HG02884 (cell line): Measurements from ENCODE around the gene TCF7L1.
"Not testable (repeated sequence)": the region's sequence is repeated elsewhere in the genome, so short reads cannot be mapped to it uniquely, and the experiment has no call there.

Experiments used
- ATAC-seq: cut with Tn5 transposase; IDR thresholded peaks from one replicate; pipeline ENCODE4 v1.9.1; 2021; ENCODE audit warnings: mild to moderate bottlenecking, moderate library complexity; ENCODE audit not compliant: unreplicated experiment

The TCF7L1 gene, protein sequence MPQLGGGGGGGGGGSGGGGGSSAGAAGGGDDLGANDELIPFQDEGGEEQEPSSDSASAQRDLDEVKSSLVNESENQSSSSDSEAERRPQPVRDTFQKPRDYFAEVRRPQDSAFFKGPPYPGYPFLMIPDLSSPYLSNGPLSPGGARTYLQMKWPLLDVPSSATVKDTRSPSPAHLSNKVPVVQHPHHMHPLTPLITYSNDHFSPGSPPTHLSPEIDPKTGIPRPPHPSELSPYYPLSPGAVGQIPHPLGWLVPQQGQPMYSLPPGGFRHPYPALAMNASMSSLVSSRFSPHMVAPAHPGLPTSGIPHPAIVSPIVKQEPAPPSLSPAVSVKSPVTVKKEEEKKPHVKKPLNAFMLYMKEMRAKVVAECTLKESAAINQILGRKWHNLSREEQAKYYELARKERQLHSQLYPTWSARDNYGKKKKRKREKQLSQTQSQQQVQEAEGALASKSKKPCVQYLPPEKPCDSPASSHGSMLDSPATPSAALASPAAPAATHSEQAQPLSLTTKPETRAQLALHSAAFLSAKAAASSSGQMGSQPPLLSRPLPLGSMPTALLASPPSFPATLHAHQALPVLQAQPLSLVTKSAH

DNA sequence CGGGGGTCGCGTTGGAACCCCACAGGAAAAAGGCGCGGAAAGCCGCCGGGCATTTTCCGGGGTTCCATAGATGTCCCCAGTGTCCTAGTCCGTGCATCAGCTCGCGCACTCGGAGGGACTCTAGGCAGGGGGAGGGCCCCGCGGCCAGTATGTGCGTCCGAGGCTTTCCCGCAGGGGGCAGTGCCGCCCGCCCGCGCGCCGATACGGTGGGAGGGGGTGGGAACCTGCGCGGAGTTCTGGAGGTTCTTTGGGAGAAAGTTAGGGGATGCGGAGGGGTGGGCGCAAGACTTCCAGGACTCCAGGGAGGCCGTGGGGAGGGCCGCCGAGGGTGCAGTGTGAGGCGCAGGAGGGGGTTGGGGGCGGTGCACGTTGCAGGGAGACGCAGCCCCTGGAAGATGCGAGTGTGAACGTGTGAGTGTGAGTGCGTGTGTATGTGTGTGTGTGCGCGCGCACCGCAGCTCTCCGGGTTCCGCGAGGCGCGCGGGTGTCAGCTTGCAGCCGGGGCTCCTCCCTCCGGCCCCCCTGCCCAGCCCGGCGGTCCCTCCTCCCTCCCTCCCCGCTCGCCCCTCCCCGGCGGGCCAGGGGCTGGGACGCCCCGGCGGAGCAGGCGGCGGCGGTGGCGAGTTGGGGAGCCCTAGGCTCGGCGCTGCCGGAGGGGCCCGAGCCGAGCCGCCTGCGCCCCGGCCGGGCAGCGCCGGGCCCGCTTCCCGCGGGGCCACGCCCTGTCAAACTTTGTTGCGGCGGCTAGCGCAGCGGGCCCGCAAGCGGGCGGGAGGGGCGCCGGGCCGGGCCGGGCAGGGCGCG, at the start of gene TCF7L1:
Gene TCF7L1, plus strand, starts transcription at position 559 of the 804 bp plus-strand sequence. CDS start 293 bp downstream, outside the sequence.
- ATAC-seq, result no peak

DNA sequence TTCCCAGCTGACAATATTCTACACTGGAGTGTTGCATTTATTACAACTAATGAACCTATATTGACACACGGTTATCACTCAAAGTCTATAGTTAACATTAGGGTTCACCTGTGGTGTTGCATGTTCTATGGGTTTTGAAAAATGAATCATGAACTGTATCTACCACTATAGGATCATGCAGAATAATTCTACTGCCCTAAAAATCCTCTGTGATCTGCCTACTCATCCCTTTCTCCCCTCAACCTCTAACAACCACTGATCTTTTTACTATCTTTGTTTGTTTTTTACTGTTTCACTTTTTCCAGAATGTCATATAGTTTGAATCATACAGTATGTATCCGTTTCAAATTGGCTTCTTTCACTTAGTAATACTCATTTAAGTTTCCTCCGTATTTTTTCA, 47.6 kb upstream of the TCF7L1 start:
- no peak for ATAC-seq

DNA sequence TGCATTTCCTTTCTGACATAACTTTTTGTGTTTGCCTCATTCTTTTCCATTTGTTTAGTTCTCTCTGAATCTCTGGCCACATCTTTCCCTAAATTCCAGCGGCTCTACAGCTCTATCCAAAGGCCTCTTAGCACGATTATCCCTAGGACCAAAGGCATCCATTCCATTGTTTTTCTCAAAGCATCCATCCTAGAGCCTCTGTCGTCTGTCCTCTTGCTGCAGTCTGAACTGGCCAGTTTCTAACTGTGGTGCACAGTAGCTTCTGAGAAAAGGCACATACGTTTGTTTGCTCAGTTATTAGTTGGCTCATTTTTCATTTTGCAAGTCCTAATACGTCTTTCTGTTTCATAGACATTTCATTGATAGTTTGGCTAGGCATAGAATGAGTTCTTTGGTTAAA, 45.7 kb upstream of the TCF7L1 start:
- no peak for ATAC-seq

DNA sequence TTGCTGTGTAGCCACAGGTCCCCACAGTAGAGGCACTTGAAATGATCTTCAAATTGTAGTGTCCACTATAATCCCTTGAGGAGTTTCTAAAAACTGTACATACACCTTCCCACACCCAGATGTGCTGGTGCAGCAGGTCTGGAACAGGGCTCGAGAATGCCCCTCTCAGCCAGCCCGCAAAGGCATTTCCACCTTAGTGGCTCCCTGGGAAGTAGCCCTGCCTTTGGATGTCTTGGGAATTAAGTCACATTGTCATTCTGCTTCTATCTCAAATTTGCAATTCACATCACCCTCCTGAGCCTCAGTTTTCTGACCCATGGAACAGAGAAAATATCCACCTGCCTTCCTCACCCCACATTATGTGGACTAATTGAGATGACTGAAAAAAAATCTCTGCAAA, 44.3 kb upstream of the TCF7L1 start:
- ATAC-seq, result no peak

DNA sequence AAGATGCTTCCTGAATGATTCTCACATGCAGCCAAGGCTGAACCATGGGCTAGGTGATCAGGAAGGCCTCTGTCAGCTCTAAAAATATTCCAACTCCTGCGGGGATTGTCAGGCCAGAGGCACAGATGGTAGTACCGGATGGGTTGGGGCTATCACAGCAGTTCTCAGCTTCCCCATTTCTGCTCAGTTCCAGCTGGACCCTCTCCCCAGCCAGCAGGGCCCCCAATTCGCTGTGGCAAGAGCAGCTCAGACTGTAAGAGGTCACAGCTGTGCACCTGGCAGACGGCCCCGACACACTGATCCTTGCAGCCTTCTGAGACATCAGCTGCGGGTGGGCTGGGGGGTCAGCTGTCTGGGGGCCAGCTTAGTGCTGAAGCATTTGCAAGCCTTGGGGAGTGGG, 43.6 kb upstream of the TCF7L1 start:
- ATAC-seq, result no peak

DNA sequence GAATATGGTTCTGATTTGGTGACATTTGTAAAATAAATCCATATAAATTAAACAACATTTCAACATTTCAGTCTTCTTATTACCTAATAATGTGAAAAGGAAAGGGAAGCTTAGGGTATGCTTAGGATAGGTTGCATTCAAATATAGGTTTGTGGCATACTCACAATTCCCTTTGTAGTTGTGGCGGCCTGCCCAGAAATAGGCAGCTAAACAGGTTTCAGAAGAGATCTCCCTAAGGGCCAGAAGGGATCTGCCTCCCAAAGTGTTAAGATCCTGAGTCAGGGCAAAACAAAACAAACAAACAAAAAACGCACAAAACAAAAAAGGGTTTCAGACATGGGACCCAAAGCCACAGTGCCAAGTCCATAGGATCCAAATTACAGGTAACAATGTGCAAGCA, 41.4 kb upstream of the TCF7L1 start:
- ATAC-seq, result no peak

DNA sequence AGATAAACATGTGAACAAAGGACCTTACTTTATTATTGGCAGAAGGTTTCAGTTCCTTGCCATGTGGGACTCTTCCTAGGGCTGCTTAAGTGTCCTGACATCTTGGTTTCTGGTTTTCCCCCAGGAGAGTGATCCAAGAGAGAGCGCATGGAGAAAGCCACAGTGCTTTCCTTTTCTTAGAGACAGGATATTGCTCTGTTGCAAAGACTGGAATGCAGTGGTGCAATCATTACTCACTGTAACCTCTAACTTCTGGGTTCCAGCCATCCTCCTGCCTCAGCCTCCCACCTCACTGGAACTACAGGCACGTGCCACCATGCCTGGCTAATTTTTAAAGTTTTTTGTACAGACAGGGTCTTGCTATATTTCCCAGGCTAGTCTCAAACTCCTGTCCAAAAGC, 38.1 kb upstream of the TCF7L1 start:
- ATAC-seq, result no peak

DNA sequence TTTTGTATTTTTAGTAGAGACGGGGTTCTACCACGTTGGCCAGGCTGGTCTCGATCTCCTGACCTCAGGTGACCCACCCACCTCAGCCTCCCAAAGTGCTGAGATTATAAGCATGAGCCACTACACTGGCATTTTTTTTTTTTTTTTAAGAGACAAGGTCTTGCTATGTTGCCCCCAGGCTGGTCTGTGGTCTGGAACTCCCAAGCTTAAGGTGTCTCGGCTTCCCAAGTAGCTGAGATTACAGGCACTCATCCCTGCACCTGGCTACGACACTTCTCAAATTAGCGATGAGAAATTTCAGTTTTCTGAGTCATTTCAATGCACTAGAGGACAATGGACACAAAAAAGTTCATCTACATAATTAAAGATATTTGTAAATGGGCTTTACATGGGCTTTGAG, 36.6 kb upstream of the TCF7L1 start:
- no peak for ATAC-seq

DNA sequence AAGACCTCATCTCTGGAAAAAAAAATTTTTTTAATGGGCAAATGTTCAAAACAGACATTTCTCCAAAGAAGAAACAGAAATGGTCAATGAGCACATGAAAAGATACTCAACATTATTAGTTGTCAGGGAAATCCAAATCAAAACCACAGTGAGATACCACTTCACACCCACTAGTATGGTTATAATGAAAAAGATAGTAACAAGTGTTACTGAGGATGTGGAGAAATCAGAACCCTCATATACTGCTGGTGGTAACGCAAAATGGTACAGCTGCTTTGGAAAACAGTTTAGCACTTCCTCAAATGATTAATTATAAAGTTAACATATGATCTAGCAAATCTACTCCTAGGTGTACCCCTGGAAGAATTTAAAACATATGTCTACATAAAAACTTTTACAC, 29.0 kb upstream of the TCF7L1 start:
- ATAC-seq, result no peak

DNA sequence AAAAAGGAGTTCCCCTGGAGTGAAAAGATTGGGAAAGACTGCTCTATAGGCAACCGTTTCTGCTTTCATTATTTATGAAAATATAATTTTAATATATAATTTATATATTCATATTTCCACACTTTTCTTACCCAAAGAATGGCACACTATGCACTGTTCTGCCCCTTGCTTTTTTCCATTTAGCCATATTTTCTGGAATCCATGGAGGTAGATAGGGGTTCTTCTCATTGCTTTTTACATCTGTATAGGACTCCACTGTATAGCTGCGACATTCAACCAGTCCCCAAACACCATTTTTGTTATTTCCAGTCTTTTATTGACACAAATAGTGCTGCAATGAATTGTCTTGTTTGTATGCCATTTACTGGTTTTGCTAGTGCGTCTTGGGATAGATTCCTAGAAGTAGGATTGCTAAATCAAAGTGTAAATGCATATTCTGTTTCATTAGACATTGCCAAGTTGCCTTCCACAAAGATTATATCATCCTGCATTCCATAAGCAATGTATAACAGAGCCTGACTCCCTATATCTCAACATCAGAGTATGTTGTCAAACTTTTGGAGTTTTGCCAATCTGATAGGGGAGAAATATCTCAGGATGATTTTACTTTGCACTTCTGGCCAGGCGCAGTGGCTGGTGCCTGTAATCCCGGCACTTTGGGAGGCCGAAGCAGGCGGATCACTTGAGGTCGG, 26.6 kb upstream of the TCF7L1 start:
- no peak for ATAC-seq

DNA sequence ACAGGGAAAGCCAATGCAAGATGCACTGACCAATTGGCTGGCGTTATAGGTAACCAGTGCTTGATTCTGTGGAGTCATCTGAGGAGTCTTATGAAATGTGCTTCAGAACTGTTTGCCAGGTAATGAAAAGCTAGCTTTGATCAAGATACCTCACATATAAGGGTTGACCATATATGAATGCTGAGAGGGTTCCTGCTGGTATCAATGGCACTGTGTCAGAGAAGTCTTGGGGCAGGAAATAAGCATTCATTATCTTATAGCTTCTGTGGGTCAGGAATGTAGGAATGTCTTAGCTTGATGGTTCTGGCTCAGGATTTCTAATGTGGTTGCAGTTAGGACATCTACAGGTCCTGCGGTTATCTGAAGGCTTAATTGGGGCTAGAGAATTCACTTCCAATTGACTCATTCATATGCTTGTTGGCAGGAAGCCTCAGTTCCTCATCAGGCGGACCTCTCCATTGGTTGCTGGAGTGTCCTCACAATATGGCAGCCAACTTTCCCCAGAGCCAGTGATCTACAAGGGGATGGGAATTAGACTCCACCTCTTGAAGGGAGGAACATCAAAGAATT, 22.1 kb upstream of the TCF7L1 start:
- ATAC-seq, result no peak

DNA sequence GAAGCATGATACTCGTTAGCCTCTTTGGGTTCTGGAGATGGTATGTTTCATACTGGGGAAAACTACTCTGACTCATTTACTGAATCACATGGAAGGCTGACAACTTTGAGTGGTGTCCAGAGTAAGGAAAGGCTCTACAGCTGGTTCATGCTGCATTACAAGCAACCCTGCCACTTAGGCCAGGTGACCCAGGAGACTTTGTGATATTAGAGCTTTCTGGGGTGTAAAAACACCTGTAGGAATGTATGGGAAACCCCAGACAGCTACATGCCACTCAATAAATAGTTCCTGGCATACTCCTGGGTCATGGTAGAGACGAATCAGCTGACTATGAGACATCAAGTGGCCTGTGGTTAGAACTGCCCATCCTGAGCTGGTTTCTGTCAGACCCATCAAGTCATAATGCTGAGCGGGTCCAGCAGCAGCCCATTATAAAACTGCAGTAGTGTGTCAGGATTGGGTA, 21.3 kb upstream of the TCF7L1 start:
- no peak for ATAC-seq

DNA sequence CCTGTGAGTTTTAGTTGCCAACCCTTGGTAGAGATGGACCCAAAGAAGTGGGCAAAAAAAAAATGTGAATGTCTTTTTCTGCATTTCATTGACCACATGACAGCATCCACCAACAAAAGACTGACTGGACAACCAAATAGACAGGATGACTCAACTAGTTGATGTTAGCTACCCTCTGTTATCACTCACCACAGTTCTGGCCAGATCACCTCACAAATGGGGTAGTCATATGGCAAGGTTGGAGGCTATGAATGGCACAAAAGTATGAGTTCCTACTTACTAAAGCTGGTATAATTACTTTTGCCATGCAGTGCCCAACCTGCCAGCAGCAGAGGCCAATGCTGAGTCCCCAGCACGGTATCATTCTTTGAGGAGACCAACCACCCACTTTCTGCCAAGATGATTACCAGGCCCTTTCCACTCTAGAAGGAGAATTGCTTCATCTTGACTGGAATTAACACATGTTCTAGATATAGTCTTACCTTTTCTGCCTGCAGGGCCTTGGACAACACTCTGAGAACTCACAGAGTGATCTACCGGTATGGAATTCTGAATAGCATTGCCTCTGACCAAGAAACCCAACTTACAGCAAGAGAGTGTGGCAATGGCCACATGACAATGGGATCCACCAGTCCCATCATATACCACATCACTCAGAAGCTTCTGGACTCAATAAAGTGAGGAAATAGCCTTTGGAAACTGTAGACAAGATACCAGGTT, 20.1 kb upstream of the TCF7L1 start:
- no peak for ATAC-seq

DNA sequence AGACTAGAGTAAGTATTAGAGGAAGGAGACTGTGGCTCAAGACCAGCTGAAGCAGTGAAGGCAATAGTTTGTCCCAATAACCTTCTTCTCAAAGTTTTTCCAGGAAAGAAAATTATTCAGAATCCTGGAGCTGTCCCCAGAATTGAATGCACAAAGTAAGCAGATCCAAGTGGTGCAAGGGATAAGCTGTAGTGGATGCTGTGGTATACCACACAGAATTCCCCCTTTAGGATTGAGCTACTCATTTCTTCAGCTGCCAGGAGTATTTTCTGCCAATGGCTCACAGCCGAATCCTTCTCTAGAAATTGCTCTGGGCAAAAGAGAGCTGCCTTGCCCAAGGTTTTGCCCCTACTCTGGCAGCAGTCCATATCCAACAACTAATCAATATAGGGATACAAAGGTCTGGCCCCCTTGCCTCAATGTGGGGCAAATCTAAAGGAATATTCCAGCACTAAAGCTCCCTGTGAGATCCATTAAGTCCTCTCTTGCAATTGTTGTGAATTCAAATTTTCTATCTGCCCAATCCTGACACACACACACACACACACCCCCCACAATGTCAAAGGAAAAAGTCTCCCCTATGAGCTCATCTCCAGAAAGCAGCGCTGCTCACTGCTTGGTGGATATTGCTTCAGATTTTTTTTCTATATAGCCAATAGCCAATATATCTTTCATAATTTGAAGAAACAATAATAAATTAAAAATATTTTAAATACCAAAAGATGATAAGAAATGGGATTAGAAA, 18.4 kb upstream of the TCF7L1 start:
- no peak for ATAC-seq

DNA sequence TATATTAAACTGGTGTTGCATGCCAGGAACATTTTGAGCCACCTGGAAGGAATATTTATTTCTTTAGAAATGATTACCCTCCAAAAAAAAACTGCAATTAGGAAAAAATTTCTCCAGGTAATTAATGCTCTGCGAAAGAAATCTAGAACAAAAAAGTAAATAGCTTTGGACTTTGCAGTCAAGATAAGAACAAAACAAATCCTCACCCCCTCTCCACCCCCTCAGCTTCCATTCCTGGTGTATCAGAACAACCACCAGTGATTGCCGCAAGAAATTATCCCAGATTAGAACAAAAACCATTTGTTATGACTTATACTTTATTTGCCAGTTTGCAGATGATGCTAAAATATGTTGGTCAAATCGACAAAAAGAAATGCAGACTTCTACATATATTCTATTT, 17.0 kb upstream of the TCF7L1 start:
- ATAC-seq, result no peak

DNA sequence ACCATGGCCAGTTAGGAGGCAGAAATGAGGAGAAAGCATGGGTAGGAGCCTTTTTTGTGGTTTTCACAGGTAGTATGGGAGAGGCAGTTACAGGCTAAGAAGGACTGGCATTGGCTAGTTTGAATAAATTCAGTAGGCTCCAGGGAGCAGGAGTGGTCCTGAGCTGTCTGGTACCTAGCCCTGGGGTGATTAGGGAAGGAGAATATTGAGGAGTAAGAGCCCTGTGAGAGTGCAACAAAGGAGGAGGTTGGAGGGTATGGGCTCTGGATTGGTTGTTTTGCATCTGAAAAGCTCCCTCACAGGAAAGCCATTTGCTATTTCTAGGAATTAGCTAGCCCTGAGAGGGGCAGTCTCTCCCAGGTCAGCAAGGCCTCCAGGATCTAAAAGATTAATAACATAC, 13.3 kb upstream of the TCF7L1 start:
- ATAC-seq, result no peak

DNA sequence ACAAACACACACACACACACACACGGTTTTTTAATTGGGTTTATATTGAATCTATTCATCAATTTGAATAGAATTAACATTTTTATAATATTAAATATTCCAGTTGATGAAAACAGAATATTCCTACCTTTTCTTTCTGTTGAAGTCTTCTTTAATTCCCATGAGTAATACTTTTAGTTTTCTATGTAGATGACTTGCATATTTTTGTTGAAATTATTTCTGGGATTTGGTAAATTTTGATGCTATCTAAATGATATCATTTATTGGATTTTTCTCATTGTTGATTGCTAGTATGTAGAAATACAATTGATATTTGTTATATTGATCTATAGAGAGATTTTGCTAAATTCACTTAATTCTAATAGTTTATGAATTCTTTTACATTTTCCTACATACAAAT, 12.8 kb upstream of the TCF7L1 start:
- no peak for ATAC-seq

DNA sequence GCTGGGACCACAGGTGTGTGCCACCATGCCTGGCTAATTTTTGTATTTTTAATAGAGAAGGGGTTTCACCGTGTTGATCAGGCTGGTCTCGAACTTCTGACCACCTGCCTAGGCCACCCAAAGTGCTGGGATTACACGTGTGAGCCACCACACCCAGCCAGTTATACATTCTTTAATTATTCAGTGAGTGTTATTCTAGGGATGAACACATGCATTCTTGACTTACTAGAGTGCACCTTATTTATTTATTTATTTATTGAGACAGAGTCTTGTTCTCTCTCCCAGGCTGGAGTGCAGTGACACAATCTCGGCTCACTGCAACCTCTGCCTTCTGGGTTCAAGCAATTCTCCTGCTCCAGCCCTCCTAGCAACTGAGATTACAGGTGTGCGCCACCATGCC, 6.7 kb upstream of the TCF7L1 start:
- not testable (repeated sequence) for ATAC-seq

DNA sequence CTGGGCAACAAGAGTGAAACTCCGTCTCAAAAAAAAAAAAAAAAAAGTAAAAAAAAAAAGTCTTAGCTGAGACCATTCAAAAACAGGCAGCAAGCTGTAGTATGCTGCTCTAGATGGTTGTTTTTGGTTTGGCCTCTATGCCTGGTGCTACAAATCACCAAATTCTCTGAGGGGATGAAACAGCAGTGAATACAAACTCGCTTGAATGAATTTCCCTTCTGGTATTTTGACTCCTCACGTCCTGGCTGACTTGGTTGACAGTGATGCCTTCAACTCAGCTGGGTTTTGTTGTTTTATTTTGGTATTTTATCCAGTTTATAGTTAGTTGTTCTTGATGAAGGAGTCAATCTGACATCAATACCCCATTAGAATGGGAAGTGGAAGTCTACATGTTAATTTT, 3.3 kb upstream of the TCF7L1 start:
- ATAC-seq, result no peak

DNA sequence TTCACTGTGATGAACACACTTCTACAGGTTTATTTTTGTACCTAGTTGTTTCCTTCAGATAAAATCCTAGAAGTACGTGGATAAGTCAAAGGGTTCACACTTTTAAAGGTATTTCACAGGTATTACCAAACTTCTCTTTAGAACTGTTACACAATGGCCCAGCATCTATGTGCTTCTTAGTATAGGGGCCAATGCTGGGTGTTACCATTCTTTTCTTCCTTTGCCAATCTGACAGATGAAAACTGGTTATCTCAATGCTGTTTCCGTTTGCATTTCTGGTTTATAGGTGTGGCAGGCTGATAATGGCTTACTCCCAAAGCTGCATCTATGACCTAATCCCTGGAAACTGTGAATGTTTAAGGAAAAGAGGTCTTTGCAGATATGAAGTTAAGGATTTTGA, 2.8 kb upstream of the TCF7L1 start:
- ATAC-seq, result no peak
